ENCODE data around the gene UBE2U. TPM values are rescaled to one million over a fixed set of nuclear protein-coding genes. Genes with fewer than 3 reads are reported as not detected.

The UBE2U gene
- total RNA-seq, 2 experiments from 2014 or later: not detected

DNA sequence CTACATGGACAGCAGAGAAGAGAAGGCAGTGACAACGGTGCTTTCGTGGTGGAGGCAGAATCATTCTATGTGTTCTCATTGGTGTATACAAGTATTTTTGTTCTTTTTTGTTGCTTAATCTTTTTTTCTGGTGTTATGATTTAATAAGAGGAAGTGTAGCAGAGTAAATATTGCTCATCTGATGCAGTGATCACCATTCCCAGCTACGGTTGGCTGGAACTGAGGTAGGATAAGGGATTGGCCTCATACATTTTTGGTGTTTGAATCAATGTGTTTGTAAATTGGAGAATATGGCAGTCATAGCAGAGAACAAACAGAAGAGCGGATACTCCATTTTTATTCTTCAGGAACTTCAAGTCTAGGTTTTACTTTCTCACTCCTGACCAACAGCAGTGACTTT, 76.6 kb downstream of the UBE2U start:
- ChIA-PET POLR2A (no interaction called here), CTCF (no interaction called here)

DNA sequence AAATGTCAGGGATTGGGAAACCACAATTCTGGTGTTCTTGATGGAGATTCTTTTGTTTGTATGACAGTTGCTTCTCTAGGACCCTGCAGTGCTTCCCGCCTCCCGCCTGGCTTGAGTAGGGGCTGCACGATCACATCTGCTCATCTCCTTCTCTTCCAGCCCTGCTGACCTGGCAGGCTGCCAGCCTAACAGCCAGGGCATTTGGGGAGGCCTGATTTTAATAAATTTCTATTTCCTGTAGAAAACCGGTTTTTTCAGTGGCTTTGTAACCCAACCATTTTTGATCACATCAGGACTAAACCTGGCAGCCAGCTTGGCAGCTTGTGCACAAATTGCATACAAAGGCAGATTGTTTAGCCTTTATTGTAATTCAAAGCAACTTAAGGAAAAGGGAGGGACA, 78.9 kb downstream of the UBE2U start:
- ChIA-PET POLR2A (no interaction called here), CTCF (no interaction called here)

DNA sequence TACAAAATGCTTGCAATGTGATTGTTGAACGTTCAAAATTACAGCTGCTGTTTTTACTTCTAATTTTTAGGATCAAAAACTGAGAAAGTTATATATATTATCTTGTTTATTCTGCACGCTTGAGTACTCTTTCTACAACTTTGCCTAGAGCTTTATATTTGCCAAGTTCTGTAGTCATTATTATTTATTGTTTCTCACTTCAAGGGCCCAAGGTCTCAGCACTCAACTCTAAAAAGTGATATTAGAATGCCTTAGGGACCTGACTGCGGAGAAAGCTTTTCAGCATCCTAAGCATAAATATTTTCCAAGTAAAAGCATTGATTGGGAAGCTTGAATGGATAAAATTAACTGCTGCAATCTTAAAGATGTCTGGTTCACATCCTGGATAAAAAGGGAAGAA, 83.6 kb downstream of the UBE2U start:
- ChIA-PET POLR2A (no interaction called here), CTCF (no interaction called here)

DNA sequence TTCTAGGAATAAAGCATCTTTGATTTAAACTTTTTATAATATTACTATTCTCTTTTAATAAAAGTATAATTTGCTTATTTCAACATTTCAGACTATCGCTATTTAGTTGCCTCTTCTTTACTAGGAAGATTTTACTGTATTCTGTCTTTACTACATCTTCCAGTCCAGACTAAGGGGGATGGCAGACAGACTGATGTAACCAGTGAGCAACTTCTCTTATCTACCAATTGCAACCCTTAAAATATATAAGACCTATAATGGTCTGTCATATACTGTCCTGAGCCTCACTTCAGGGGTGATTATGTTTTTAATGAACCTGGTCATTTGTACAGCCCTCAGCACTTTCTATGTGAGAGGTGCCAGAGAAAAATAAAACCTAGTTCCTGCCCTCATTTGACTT, 87.0 kb downstream of the UBE2U start:
- CTCF ChIA-PET: no interaction called here
- POLR2A ChIA-PET: no interaction called here

DNA sequence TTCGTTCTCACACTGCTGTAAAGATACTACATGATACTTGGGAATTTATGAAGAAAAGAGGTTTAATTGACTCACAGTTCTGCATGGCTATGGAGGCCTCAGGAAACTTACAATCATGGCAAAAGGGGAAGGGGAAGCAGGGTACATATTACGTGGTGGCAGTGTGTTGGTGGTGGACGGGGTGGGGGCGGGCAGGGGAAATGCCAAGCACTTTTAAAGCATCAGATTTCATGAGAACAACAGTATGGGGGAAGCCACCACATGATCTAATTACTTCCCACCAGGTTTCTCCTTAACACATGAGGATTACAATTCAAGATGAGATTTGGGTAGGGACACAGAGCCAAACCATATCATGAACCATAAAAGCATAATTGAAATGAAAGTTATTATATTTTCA, 88.5 kb downstream of the UBE2U start:
- ChIA-PET CTCF (no interaction called here), POLR2A (no interaction called here)

DNA sequence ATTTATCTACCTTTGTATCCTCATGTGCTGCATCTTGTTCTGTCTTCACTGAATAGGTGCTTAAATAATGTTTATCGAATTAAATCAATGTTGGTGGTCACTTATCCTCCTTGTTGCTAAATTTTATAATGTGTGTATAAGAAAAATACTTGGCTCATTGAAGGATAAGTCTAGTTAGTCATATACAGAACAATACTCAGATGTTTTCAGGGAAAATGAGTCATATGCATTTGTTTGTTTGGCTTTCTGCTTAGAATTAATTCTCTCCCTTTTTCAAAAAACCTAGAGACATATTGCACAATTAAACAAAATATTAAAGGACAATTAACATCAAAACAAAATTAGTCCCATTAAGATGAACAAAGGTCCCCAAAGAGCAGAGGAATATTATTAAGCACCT, 89.0 kb downstream of the UBE2U start:
- CTCF ChIA-PET: no interaction called here

DNA sequence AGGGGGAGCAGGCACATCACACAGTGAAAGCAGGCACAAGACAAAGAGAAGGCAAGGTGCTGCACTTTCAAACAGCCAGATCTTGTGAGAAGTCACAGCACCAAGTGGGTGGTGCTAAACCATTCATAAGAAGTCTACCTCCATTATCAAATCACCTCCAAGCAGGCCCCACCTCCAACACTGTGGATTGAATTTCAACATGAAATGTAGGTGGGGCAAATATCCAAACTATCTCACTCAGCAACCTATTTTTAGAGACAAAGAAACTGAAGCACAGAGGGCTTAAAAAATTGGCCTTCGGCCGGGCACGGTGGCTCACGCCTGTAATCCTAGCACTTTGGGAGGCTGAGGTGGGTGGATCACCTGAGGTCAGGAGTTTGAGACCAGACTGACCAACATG, 90.4 kb downstream of the UBE2U start:
- ChIA-PET POLR2A (no interaction called here), CTCF (no interaction called here)

More for the DNA sequence above, 89.0 kb downstream of the UBE2U start:
- POLR2A ChIA-PET: no interaction called here

DNA sequence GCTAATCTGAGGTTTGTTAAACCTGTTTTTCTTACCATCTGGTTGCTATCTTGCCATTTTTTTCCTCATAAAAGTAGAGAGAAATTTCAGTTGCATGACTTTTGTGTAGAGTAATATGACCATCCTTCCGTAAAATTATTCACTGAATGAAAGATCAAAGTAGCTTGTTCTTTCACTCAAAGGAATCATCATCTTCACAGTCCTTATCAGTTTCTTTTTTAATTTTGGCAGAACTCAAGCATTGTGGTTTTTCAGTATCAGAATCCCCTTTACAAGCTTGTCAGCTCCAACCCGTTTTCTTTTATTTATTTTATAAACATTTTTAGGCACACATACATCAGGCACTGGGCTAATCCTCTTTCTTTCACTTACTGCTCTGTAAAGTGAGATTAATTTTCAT, 91.7 kb downstream of the UBE2U start:
- ChIA-PET CTCF (no interaction called here), POLR2A (no interaction called here)

DNA sequence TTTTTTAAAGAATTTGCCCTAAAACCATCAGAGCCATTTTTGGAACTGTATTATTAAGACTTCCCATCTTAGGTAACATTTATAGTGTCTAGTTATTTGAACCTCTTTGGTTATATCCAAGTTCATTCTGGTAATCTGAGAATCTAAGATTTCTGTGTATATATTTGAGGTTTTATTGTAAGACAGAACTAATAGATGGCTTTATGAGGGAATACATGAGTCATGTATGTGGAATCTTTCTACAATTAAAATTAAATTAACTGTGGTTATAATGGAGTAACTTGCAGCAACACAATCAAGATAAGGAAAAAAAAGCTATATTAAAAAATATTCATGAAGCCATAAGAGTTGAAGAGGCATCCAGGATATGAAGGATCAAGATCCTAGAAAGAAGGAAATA, 92.1 kb downstream of the UBE2U start:
- ChIA-PET POLR2A (no interaction called here), CTCF (no interaction called here)

DNA sequence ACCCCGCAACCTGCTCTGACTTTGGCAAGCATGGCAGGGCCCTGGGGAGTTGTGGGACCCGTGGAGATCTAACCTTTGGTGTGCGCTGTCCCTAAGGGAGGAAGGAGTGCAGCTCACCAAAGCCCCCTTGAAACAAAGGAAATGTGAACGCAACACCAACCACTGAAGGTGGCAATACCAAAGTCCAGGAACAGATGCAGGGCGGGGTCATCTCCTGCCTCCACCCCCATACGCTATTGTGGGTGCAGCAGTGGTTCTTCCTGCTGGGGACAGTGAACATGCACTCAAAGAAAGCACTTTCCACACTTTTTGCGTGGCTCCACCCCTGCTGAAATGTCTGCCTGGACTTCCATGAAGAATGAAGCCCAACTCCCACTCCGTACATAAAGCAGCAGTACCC, 93.0 kb downstream of the UBE2U start:
- POLR2A ChIA-PET: no interaction called here
- CTCF ChIA-PET: no interaction called here

DNA sequence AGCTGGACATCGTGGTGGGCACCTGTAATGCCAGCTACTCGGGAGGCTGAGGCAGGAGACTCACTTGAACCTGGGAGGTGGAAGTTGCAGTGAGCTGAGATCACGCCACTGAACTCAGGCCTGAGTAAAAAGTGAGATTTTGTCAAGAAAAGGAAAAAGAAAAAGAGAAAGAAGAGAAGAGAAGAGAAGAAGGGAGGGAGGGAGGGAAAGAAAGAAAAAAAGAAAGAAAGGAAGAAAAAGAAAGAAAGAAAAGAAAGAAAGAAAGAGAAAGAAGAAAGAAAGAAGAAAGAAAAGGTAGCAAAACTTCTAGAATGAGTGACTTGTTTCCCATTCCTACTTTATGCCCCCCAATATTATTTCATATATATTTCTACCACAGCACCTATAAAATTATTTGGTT, 98.8 kb downstream of the UBE2U start:
- CTCF ChIA-PET: interaction anchor here (1.2 kb wide), 1 partner anchor 96 kb away, joined by 3 read pairs; no protein-coding TSS in a partner anchor
- POLR2A ChIA-PET: no interaction called here

DNA sequence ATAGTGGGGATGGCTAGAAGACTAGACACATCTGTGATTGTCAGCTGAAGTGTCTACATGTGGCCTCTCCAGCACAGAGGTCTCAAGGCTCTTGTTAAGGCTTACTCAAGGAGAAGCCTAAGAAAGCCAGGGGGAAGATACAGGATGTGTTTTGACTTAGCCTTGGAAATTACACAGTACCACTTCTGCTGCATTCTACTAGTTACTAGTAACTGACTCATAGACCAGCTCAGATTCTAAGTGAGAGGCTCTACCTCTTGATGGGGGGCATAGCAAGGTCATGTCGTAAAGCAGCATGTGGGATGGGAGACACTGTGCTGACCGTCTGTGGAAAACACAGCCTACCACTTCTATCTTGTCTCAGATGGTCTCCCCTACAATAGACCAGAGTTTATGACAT, 99.5 kb downstream of the UBE2U start:
- CTCF ChIA-PET: no interaction called here

DNA sequence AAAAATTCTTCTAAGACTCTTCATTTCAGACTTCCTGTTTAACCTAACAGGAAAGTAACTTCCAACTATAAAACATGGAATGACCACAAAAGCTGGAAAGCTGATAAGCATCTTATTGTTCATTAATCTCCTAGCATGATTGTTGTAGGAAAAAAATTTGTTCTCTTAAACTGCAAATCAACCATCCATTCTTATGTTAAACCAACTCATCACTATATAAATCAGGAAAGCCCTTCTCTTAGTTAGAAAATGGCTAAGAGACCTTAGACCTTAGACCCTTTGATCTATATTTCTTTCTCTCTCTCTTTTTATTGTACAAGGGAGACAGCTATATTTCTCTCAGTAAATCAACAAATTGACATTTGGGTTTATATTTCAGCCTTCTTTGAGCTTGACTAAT, 101.4 kb downstream of the UBE2U start:
- CTCF ChIA-PET: no interaction called here
- POLR2A ChIA-PET: no interaction called here

More for the DNA sequence above, 99.5 kb downstream of the UBE2U start:
- POLR2A ChIA-PET: no interaction called here

DNA sequence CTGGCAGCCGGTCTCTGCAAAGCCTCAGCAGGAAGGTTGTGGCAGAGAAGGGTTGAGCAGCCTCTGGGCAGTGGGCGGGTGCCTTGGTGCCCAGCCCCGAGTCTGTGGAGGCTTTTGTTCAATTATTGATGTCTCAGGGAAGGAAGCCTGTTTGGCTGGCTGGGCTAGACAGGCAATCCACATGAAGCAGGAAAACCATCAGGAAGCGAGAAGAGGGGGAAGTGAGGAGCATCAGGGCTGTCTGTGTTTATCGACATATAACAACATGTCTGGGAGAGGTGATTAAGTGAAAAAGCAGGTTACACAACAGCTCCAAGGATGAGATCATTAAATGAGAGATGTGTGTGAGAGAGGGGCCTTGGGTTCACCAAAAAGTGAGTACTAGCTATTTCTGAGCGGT, 105.4 kb downstream of the UBE2U start:
- ChIA-PET POLR2A (no interaction called here), CTCF (no interaction called here)

DNA sequence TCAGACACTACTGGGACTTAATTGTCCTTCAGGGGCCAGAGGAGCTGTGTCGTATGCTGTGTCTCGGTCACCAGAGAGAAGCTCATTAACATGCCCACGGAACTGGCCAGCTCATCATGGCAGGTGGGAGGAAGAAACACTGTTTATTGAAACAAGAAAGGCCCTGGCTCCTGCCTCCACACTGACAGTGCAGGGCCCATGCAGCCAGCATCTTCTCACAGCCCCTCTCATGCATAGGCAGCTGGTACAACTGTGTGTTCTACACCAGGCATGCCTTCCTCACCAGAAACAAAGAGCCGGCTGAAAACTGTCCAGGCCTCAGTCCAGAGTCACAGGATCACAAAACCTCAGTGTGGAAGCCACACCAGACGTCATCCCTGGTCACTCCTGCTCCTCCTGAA, 106.0 kb downstream of the UBE2U start:
- CTCF ChIA-PET: no interaction called here
- POLR2A ChIA-PET: no interaction called here

DNA sequence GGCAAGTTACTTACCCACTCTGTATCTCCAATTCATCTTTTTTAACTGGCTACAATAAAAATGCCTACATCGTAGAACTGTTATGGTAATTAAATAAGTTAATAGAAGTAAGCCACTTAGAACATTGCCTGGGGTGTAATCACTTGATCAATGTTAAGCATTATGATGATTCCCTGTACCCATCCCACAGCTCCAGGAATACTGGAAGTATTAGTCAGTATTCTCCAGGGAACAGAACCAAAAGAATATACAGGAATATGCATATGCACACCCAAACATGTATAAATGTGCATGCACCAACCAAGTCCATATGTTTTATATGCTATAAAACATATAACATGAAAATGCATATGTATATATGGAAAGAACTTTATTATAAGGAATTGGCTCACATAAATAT, 107.3 kb downstream of the UBE2U start:
- ChIA-PET POLR2A (no interaction called here), CTCF (no interaction called here)

DNA sequence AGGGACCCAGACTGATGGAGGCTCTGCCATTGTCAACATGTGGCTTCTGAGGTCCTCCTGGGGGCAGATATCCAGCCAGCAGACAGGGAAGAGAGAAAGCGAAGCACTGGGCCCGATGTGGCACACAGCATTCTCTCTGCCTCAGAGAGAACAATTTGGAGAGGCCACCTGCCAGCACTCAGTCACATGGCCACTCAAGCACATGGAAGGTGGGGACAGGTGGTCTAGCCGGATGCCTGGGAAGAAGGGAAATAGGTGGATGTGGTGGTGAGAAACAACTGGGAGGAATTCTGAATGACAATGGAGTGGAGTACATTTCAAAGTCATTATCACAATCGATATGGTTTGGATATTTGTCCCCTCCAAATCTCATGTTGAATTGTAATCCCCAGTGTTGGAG, 109.0 kb downstream of the UBE2U start:
- CTCF ChIA-PET: no interaction called here

DNA sequence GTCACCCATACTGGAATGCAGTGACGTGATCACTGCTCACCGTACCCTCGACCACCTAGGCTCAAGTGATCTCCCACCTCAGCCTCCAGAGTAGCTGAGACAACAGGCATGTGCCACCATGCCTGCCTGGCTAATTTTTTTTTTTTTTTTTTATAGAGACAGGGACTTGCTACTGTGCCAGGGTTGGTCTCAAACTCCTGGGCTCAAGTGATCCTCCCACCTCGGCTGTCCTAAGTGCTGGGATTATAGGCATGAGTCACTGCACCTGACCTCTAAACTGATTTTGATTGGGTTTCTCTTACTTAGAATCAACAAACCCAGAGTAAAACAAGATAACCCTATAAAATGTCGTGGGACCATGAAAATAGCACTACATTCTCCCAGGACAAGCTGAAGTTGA, 112.0 kb downstream of the UBE2U start:
- CTCF ChIA-PET: no interaction called here
- POLR2A ChIA-PET: no interaction called here

More for the DNA sequence above, 109.0 kb downstream of the UBE2U start:
- POLR2A ChIA-PET: no interaction called here

Data from activated CD8-positive, alpha-beta memory T cell treated with anti-CD3 and anti-CD28 coated beads for 36 hours (primary cell).